GM12875 (cell line): ENCODE results near the gene SULT1C3.

Experiments used
- H3K4me3 ChIP-seq: one replicate; pipeline ENCODE4 v1.5.1; 2011; ENCODE audit warnings: low read depth, low read length, control low read depth
- CTCF ChIP-seq: IDR thresholded peaks from 2 replicates; pipeline ENCODE4 v1.5.1; 2011; ENCODE audit warnings: low read depth, mild to moderate bottlenecking, control low read depth, inconsistent platforms, low read length, moderate library complexity, borderline replicate concordance; ENCODE audit not compliant: insufficient read depth

The SULT1C3 gene

GRCh38 chr2:108239786-108240185 lies at the start of gene SULT1C3:
SULT1C3 (plus strand) TSS chr2:108239968; CDS start chr2:108247195, 7,227 bp downstream.
- no peak for TF ChIP-seq CTCF
- H3K4me3 ChIP-seq, result no peak within 1 kb of the TSS

GRCh38 chr2:108193251-108193650 lies 46.5 kb upstream of the SULT1C3 start:
- no peak for TF ChIP-seq CTCF
- no peak overlapping the region for H3K4me3 ChIP-seq

- no peak for TF ChIP-seq CTCF
- H3K4me3 ChIP-seq, result no peak overlapping the region
Observed at GRCh38 chr2:108194409-108195132, 45.2 kb upstream of the SULT1C3 start.

- no peak overlapping the region for H3K4me3 ChIP-seq
- TF ChIP-seq CTCF, result no peak
Observed at GRCh38 chr2:108195133-108195439, 44.7 kb upstream of the SULT1C3 start.

- H3K4me3 ChIP-seq, result no peak overlapping the region
- TF ChIP-seq CTCF, result no peak
Observed at GRCh38 chr2:108199726-108200125, 40.0 kb upstream of the SULT1C3 start.

- no peak for TF ChIP-seq CTCF
- H3K4me3 ChIP-seq, result no peak overlapping the region
Observed at GRCh38 chr2:108200569-108200968, 39.2 kb upstream of the SULT1C3 start.

GRCh38 chr2:108212671-108213070 lies 27.1 kb upstream of the SULT1C3 start:
- no peak overlapping the region for H3K4me3 ChIP-seq
- TF ChIP-seq CTCF, result no peak
